Esophagus squamous epithelium (tissue), 5 donors: ENCODE results near the gene DEPP1. TPM values are rescaled to one million over a fixed set of nuclear protein-coding genes. Genes with fewer than 3 reads are reported as not detected.

Source experiments
- DNase-seq: peaks from one replicate; lab custom pipeline; 2025; lab: John Stamatoyannopoulos, UW
- H3K27ac ChIP-seq, 4 donors: fragments of 200-600 bp; sonication (generic); one replicate each; pipeline ENCODE4 v1.5.1; 2016 to 2019; ENCODE audit warnings: mild to moderate bottlenecking in 1 of 4
- H3K27me3 ChIP-seq, 4 donors: fragments of 200-600 bp; sonication (generic); 1 replicate in 3 of 4; 2 replicates in 1 of 4; pipeline versions ENCODE4 v1.5.1 to v1.6.0; 2017 to 2021; ENCODE audit warnings: antibody characterized with exemption in 1 of 4
- H3K36me3 ChIP-seq, 3 donors: fragments of 200-600 bp; sonication (generic); one replicate each; pipeline ENCODE4 v1.5.1; 2016 to 2019
- H3K4me1 ChIP-seq, 3 donors: fragments of 200-600 bp; sonication (generic); one replicate each; pipeline ENCODE4 v1.5.1; 2017 to 2019
- H3K4me3 ChIP-seq, 4 donors: fragments of 200-600 bp; sonication (generic); 1 replicate in 3 of 4; 2 replicates in 1 of 4; pipeline ENCODE4 v1.5.1; 2016 to 2019; ENCODE audit warnings: mild to moderate bottlenecking in 2 of 4, moderate library complexity in 1 of 4
- H3K9me3 ChIP-seq, 3 donors: fragments of 200-600 bp; sonication (generic); one replicate each; pipeline ENCODE4 v1.5.1; 2016 to 2019
- CTCF ChIP-seq, 6 experiments: fragments of 450-650 bp in 4 of 6; fragments of 200-600 bp in 2 of 6; sonication (generic) in 2 of 6; IDR thresholded peaks; one replicate each; pipeline ENCODE4 v1.5.1; 2016 to 2019; ENCODE audit warnings: antibody characterized with exemption in 6 of 6, mild to moderate bottlenecking in 4 of 6, moderate library complexity in 4 of 6
- POLR2A ChIP-seq, 4 donors: fragments of 450-650 bp; IDR thresholded peaks; one replicate each; pipeline ENCODE4 v1.6.1; 2017; ENCODE audit warnings: antibody characterized with exemption in 4 of 4, mild to moderate bottlenecking in 4 of 4, moderate library complexity in 3 of 4
- WGBS, 2 donors: methylation state at CpG; one replicate each; pipeline ENCODE4 v1.1.5; 2018; 5-methylcytosine and 5-hydroxymethylcytosine counted together
- intact Hi-C: fragments of 100-400 bp; cut with DNase I; formaldehyde crosslinking; loops from one replicate; pipeline ENCODE4 v1.15.0; 2022
- total RNA-seq, 4 donors: library from RNA; depleted of rRNA; stranded (reverse); fragments of >200 nt; gene quantifications; one replicate each; pipeline ENCODE4 v1.1.0, GENCODE V29; 2016
- donor health status: DM: yes; HTN: yes; CAD: no.

Gene DEPP1
- total RNA-seq, 4 donors from 2014 or later, result 2.5 to 116 (median 27.5) TPM

DNA sequence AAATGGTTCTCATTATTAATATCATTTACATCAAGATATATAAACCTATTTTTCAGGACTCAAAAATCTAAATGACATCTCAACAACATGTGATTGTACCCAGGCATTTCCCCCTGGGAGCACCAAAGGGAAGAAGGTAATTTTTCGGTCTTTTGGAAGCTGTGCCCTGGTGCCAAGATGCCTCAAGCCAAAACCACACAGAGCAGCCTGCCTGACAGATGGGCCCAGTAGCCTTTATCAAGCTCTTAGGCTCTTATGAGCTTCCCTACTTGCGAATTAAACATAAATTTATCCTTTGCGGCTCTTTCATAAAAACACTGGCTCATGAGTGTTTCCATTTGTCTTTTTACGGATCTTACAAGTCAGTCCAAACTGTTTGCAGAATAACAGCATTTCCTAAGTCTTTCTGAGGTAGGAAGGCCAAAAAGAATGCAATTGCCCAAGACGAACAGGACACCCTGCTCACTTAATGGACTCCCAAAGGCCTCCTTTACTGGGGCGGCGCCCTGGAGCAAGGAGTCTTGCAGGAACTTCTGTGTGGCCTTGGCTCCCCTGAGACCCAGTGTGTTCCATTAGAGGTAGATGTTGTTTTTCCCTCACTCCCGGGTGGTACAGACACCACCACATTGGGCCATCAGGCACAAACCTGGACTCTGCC lies 23.1 kb downstream of the DEPP1 start:
- WGBS, 2 donors, result 85 to 91% methylated on average over 7 to 8 of the region's 8 CpGs
- no peaks in the 10 kb centered on the region for H3K9me3 ChIP-seq
- H3K4me3 ChIP-seq, result no peak overlapping the region
- intact Hi-C loops, result no loop called here
- no peaks in the 10 kb centered on the region for H3K27me3 ChIP-seq
- no peak for DNase-seq
- no peak for TF ChIP-seq CTCF (IDR thresholded peaks at IDR 0.05)
- TF ChIP-seq POLR2A (IDR thresholded peaks at IDR 0.05), result no peak
- peak overlapping the region in 3 of 4 donors; percentile 8 to 57 (median 31) for H3K27ac ChIP-seq
- H3K4me1 ChIP-seq, result peaks cover 7 to 33% (median 22%) of the 10 kb centered on the region in 3 donors
- peaks cover 0 to 8% (median 0%) of the 10 kb centered on the region in 3 donors for H3K36me3 ChIP-seq

DNA sequence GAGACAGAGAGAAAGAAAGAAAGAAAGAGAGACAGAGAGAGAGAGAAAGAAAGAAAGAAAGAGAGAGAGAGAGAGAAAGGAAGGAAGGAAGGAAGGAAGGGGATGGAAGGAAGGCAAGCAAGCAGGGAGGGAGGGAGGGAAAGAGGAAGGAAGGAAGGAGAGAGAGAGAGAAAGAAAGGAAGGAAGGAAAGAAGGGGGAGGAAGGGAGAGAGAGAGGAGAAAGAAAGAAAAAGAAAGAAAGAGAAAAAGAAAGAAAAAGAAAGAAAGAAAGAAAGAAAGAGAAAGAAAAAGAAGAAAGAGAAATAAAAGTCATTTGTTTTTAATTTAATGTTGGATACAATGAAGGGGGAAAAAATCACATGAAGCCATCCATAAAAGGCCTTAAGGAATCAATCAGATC lies 23.6 kb downstream of the DEPP1 start:
- no peak for DNase-seq
- Histone ChIP-seq H3K27ac (peak overlapping the region in 1 of 4 donors; percentile 8), H3K4me1 (peaks cover 7 to 27% (median 16%) of the 10 kb centered on the region in 3 donors), H3K4me3 (no peak overlapping the region), H3K27me3 (no peaks in the 10 kb centered on the region), H3K36me3 (peaks cover 0 to 8% (median 0%) of the 10 kb centered on the region in 3 donors), H3K9me3 (no peaks in the 10 kb centered on the region)
- TF ChIP-seq POLR2A (IDR thresholded peaks at IDR 0.05) (no peak), CTCF (IDR thresholded peaks at IDR 0.05) (no peak)
- intact Hi-C loops, result no loop called here

DNA sequence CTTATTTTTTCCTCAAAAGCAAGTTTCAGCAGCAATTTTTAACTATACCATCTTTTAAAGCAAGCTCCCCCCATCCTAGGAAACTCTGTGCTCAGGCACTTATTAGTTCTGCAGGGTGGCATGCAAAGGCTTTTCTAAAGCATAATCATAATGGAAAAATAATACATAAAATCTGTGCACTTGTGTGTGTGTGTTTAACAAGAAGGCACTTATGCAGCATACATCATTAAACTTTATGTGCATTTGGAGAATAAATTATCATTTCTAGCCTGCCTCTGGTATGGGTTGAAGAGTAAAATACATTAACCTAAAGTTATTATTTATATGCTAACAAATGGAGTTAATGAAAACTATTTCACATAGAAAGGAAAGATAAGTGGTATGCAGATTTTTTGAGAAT lies 24.6 kb downstream of the DEPP1 start:
- no peaks in the 10 kb centered on the region for H3K27me3 ChIP-seq
- H3K9me3 ChIP-seq, result no peaks in the 10 kb centered on the region
- intact Hi-C loops, result no loop called here
- H3K4me1 ChIP-seq, result peaks cover 6 to 19% (median 13%) of the 10 kb centered on the region in 3 donors
- H3K27ac ChIP-seq, result no peak overlapping the region
- peaks cover 0 to 8% (median 0%) of the 10 kb centered on the region in 3 donors for H3K36me3 ChIP-seq
- TF ChIP-seq POLR2A (IDR thresholded peaks at IDR 0.05) (no peak), CTCF (IDR thresholded peaks at IDR 0.05) (no peak)
- no peak overlapping the region for H3K4me3 ChIP-seq
- DNase-seq, result no peak

DNA sequence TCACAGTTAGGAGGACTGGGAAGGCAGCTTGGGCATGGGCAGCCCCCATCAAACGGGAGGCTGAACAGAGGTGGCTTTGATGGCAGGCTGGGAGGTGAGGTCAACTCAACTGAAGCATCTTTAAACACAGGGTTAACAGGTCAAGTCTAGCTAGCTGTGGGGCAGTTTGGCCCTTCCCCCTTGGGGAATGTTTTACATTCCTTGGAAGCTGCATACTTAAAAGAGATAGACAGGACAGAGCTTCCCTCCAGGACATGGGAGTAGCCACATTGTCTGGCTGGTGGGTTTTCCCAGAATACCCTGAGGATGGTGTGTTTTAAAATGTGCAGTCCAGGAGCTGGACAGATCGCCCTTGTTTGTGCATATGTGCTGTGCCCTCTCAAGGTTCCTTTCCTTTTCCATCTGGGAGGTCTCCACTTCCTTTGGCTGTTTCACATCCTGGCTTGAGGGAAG lies 25.8 kb downstream of the DEPP1 start:
- H3K27ac ChIP-seq, result no peak overlapping the region
- WGBS, 2 donors, result 34 to 54% methylated on average over 2 of the region's 2 CpGs
- TF ChIP-seq POLR2A (IDR thresholded peaks at IDR 0.05), result no peak
- no peak for TF ChIP-seq CTCF (IDR thresholded peaks at IDR 0.05)
- no peak overlapping the region for H3K4me3 ChIP-seq
- H3K9me3 ChIP-seq, result no peaks in the 10 kb centered on the region
- peaks cover 0 to 11% (median 8%) of the 10 kb centered on the region in 3 donors for H3K4me1 ChIP-seq
- H3K27me3 ChIP-seq, result no peaks in the 10 kb centered on the region
- H3K36me3 ChIP-seq, result peaks cover 0 to 8% (median 0%) of the 10 kb centered on the region in 3 donors
- no peak for DNase-seq
- intact Hi-C loops, result no loop called here

DNA sequence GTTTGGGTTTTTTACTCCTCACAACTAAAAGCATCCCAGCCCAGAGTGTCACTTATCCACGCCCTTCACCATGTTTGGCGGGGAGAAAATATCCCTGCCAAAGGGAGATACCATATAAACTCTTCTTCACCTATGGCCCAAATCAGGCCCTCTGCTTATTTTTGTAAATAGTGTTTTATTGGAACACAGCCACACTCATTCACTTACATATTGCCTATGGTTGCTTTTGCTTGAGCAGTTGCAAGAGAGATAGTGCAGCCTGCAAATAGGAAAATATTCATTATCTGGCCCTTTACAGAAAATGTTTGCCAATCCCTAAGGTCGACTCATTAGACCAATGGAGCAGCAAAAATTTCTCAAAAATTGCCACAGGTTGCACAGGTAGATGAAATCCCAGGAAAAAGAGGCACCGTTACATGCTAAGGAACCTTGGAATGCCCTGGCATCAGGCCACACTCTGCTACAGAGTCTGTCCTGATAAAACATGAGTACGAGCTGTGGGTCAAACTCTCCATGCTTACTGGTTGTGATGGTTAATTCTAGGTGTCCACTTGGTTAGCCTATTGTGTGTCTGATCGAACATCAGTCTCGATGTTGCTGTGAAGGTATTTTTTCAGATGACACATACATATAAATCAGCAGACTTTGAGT lies 26.9 kb downstream of the DEPP1 start:
- intact Hi-C loops, result no loop called here
- Histone ChIP-seq H3K4me3 (no peak overlapping the region), H3K4me1 (peaks cover 0 to 7% (median 5%) of the 10 kb centered on the region in 3 donors), H3K27ac (no peak overlapping the region), H3K27me3 (no peaks in the 10 kb centered on the region), H3K9me3 (no peaks in the 10 kb centered on the region), H3K36me3 (peaks cover 0 to 8% (median 0%) of the 10 kb centered on the region in 3 donors)
- DNase-seq, result no peak
- 88 to 91% methylated on average over 5 to 7 of the region's 7 CpGs for WGBS, 2 donors
- TF ChIP-seq POLR2A (IDR thresholded peaks at IDR 0.05) (no peak), CTCF (IDR thresholded peaks at IDR 0.05) (no peak)
